ENCODE measurements around the gene RAD51AP2.

The RAD51AP2 gene

DNA sequence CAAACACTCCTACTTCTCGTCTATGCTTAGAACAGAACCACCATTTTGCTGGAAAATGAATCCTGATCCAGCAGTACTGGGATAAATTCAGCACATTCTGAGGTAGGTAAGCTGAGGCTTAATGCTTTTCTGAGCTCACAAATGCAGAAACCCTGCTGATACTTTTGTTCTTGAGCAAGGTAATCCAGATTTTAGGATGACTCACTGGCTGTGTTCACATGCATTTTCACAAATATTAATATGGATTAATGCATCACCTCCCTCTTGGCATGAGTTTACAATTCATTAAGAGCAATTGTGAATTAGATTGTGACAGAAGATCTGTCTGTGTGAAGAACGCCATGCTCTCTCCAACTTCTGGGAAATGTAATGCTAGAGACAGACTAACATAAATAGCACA, 42.2 kb downstream of the RAD51AP2 start:
- ChIA-PET CTCF (no interaction called here), POLR2A (no interaction called here)
- TF ChIP-seq, protein P1, sequence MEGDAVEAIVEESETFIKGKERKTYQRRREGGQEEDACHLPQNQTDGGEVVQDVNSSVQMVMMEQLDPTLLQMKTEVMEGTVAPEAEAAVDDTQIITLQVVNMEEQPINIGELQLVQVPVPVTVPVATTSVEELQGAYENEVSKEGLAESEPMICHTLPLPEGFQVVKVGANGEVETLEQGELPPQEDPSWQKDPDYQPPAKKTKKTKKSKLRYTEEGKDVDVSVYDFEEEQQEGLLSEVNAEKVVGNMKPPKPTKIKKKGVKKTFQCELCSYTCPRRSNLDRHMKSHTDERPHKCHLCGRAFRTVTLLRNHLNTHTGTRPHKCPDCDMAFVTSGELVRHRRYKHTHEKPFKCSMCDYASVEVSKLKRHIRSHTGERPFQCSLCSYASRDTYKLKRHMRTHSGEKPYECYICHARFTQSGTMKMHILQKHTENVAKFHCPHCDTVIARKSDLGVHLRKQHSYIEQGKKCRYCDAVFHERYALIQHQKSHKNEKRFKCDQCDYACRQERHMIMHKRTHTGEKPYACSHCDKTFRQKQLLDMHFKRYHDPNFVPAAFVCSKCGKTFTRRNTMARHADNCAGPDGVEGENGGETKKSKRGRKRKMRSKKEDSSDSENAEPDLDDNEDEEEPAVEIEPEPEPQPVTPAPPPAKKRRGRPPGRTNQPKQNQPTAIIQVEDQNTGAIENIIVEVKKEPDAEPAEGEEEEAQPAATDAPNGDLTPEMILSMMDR (IDR thresholded peaks at IDR 0.05; ENCODE audit: insufficient read depth, low read length, missing control alignments) = no peak
- no peak overlapping the region for H3K4me3 ChIP-seq (ENCODE audit: low read depth, low read length)
- DNase-seq (ENCODE audit: low read depth, low spot score) = no peak

DNA sequence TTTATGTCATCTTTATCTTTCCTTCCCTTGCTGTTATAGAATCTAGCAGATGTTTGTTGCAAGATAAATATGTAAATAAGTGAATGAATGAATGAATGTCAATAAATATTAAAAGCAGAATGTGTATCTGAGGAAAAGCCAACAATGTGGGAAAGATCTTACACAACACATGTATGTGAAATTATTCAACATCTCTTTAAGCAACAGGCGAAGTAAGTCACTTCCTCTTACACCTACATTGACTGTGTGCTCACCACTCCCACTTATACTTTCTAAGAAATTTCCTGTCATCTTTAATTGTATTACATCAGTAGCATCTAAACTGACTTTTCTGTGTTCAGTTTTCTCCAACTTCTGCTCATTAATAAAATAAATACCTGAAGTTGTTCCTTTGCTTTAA, 43.0 kb downstream of the RAD51AP2 start:
- TF ChIP-seq, protein P1 (IDR thresholded peaks at IDR 0.05; ENCODE audit: insufficient read depth, low read length, missing control alignments) = no peak

DNA sequence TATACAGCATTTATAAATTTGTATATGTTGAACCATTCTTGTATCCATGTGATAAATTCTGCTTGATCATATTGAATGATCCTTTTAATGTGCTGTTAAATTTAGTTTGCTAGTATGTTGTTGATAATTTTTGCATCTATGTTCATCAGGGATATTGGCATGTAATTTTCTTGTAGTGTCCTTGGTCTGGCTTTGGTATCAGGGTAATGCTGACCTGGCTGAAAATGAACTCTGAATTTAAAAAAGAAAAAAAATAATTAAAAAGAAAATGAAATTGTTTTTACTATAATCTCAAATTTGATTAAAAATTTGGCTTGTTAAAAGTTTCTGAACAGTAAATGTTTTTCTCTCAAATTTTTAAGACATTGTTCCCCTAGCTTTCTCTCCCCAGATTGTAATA, 46.3 kb downstream of the RAD51AP2 start:
- ChIA-PET POLR2A (no interaction called here), CTCF (interaction anchor here (1.6 to 3.9 kb wide), 2 partner anchors 8 to 198 kb away, joined by 4 to 39 read pairs; no protein-coding TSS in a partner anchor)
- TF ChIP-seq, protein P1 (IDR thresholded peaks at IDR 0.05; ENCODE audit: insufficient read depth, low read length, missing control alignments) = no peak
- no peak for DNase-seq (ENCODE audit: low read depth, low spot score)
- H3K4me3 ChIP-seq (ENCODE audit: low read depth, low read length) = no peak overlapping the region

More for the DNA sequence above, 43.0 kb downstream of the RAD51AP2 start:
- H3K4me3 ChIP-seq (ENCODE audit: low read depth, low read length) = no peak overlapping the region
- ChIA-PET CTCF (no interaction called here), POLR2A (no interaction called here)
- no peak for DNase-seq (ENCODE audit: low read depth, low spot score)

DNA sequence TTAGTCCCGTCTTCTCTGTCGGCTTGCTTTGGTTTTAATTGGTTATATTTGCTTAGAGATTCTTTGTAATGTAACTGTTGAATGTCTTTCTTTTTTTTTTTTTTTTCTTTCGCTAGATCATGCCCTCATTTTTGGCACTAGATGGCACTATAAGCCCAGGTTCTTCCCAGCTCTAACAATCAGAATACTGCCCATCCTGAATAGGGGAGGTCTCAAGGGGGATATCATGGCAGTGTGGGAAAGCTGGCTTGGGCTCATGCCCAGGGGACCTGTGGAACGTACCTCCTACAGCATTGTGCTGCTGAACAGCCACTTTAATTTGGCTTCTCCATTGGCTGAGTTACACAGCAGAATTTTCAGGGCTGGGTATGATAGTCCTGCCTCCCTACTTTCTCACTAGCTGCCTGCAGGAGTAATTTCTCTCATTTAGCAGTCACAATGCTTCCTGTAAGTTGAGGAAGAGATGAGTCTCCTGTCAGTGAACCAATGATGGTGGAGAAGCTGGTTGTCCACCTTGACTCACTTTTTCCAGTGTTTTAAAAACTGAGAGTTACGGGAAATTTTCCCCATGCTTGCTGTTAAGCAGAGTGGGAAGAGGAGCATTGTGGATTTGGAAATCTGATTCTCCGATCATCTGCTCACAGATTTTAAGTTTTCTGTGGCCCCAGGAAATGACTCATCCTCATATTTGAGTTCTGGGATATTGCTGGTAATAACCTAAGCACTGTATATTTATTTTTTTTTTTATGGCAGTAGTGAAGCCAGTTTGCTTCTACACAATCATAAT, 47.2 kb downstream of the RAD51AP2 start:
- TF ChIP-seq, protein P1 (IDR thresholded peaks at IDR 0.05; ENCODE audit: insufficient read depth, low read length, missing control alignments) = no peak
- H3K4me3 ChIP-seq (ENCODE audit: low read depth, low read length) = no peak overlapping the region
- POLR2A ChIA-PET = no interaction called here
- DNase-seq (ENCODE audit: low read depth, low spot score) = no peak
- CTCF ChIA-PET = interaction anchor here (0.7 to 3.9 kb wide), 7 partner anchors 9 to 365 kb away, joined by 3 to 39 read pairs (median 4); no protein-coding TSS in a partner anchor

DNA sequence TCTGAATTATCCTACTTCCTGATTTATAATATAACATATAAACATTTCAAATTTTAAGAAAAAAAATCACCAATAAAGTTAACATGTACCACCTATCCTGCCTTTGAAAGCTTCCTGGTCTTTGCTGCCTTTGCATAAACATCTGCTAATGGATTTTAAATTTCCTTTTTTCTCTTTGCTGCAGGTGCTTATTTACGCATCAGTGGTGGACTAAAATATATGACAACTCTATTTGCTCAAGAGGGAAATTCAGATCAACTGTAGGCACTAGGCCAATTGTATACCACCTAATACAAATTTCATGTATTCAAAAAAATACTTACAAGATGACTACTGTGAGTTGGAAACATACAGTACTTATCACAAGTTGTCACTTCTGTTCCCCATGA, 57.2 kb downstream of the RAD51AP2 start:
- H3K4me3 ChIP-seq (ENCODE audit: low read depth, low read length) = no peak overlapping the region
- ChIA-PET CTCF (no interaction called here), POLR2A (no interaction called here)
- no peak for DNase-seq (ENCODE audit: low read depth, low spot score)
- TF ChIP-seq, protein P1 (IDR thresholded peaks at IDR 0.05; ENCODE audit: insufficient read depth, low read length, missing control alignments) = no peak
